Measurements from ENCODE around the gene POTEM.
"Not testable (repeated sequence)": the region's sequence is repeated elsewhere in the genome, so short reads cannot be mapped to it uniquely, and the experiment has no call there.

GRCh38 chr14:19036811-19037382 lies 69.7 kb downstream of the POTEM start:
- not testable (repeated sequence) for TF ChIP-seq CTCF (IDR thresholded peaks at IDR 0.05; ENCODE audit: insufficient read depth, low read length, poor library complexity, severe bottlenecking); EZH2phosphoT487 (conservative IDR thresholded peaks at IDR 0.05; ENCODE audit: low read length)
